K562 treated with DMSO at 1 percent for 4 hours (cell line): Measurements from ENCODE around the gene ZNF609. TPM values are rescaled to one million over a fixed set of nuclear protein-coding genes. Genes with fewer than 3 reads are reported as not detected.

Experiments
- total RNA-seq: library from RNA; unstranded; fragments of 300-600 nt; gene quantifications from 2 replicates; pipeline ENCODE4 v1.2.3, GENCODE V29; 2022; ENCODE audit not compliant: insufficient read depth

ZNF609 gene
- 12.8 and 16.8 TPM in 2 replicates for total RNA-seq

GRCh38 chr15:64460206-64460723 lies at the start of gene ZNF609:
Gene ZNF609 (plus strand): TSS chr15:64460578. CDS start chr15:64499420, 38,842 bp downstream.

Other genes with a start within 250 kb of the ZNF609 start
- 6.3 and 6.9 TPM in 2 replicates for gene CSNK1G1, start 104.4 kb upstream of the ZNF609 start, total RNA-seq
- 54.4 and 88.0 TPM in 2 replicates for gene PCLAF, start 79.1 kb upstream of the ZNF609 start, total RNA-seq
- gene TRIP4, start 72.7 kb upstream of the ZNF609 start, total RNA-seq: 15.4 and 17.1 TPM in 2 replicates